ENCODE results near the gene WDR81.
A peak's percentile ranks its signal among the peaks of the same experiment; 100 is the strongest.
"Not testable (repeated sequence)": the region's sequence is repeated elsewhere in the genome, so short reads cannot be mapped to it uniquely, and the experiment has no call there.

The WDR81 gene

DNA sequence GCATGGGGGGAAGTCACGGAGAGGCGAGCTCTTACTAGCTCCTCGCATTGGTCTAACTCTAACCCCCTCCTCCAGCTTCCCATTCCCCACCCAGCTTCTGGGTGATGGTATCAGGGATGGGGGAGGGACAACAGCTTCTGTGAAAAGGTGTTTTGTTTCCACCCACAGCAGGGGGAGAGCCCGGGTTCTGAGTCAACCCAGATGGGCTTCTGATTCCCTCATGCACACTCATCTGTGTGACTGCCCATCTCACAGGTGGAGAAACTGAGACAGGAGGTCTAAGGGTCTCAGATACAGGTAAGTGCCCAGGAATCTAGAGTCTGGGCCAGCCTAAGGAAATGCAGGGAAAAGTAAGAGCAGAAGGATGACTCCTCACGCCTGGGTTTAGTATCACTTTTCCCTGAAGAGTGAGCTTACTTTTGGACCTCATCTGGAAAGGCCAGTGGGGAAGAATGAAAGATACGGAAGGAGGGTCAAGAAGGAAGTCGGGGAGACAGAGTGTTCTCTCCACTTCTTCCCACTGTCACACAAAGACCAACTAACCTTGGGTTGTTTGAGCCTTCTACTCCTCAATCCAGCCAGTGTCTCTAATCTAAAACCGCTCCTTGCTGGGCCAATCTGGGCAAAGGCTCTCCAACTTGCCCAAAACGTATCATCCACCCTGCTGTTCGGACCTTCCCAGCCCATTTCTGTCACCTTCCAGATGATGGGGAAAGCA lies 11.2 kb upstream of the WDR81 start:
- DNase-seq (ENCODE audit: low spot score): no peak

GRCh38 chr17:1713878-1714426 lies 10.6 kb upstream of the WDR81 start:
- DNase-seq (ENCODE audit: low spot score): no peak

- DNase-seq (ENCODE audit: low spot score): no peak
Measured at GRCh38 chr17:1714427-1714979, 10.0 kb upstream of the WDR81 start.

DNA sequence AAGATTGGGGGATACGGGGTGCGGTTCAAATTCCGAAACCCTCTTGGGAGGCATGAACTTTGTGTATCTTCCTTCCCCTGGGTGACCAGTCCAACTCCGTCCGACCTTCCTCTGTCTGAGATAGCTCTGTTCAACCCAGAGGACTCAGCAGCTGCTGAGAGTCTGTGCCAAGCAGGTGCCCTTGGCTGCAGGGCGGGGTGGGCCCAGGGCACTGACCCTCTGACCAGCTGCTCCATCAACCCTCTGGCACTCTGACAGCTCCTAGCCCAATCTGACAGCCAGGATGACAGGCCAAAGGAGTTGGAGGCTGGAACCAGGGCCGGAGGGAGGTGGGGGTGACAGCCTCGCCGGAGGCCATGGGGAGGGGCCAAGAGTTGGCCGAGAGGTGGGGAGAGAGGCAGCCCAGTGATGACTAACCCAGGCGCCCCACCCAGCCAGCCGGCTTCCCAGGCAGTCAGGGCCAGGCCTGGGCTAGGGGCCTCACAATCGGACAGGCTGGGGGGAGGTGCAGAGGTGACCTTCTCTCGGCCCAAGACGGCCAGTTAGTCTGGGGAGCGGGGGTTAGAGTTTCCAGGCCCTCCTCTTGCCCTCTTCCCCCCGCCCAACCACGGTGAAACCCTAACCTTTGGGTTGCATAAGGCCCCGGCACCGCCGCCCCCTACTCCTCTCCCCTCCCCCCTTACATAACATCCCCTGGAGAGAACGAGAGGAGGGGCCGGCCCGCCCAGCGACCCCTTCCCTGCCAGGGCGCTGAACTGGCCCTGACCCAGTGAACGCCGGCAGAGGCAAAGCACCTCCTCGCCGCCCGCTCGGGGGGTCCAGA lies 9.3 kb upstream of the WDR81 start:
- peak; percentile 50 for DNase-seq (ENCODE audit: low spot score)

DNA sequence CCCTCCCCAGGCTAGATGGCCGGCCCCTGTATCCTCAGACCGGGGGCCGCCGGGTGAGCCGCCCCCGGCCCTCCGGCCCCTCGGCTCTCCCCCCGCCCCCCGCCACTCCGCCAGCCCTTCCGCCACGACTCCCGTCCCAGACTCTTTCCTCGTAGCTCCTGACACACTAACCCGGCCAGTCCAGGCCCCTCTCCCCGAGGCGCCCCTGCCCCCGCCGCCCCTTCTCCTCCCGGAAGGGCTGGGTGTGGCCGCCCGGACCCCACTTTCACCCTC lies 8.8 kb upstream of the WDR81 start:
- no peak for DNase-seq (ENCODE audit: low spot score)

GRCh38 chr17:1716076-1716911 lies 8.2 kb upstream of the WDR81 start:
- DNase-seq (ENCODE audit: low spot score): peak; percentile 100

DNA sequence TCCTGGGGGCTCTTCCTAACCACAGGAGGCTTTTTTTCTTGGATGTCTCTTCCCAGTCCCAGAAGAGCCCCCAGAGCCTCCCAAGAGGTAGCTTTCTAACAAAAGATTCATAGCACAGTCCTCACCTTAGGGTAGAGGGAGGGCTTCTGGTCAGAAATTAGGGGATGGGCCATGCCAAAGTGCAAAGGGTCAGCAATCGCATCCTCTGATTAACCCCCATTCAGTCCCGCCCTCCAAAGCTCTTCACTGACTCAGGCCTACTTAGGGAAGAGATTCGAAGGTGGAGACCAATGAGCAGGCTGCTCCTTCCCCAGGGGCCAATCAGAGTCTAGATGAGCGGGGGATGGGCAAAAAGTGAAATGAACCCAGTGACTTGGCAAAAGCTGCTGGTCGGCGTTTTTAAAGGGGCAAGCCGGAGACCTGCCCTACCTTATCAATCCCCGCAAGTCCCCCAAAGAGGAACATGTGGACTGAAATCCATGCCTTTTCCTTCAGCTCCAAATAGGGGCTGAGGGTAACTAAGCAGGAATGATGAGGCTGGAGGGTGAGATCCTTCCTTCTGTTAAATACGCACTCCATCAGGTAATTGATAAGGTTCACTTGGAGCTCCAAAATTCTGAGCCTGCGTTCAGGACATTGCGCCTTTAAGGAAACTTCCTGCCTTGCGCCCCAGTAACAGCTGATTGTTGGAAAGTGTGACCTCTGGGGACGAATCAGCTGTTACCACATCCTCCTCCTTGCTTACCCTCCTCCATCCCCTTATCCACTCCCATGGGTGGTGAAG lies 7.4 kb upstream of the WDR81 start:
- DNase-seq (ENCODE audit: low spot score): peak; percentile 97

GRCh38 chr17:1718362-1719165 lies 5.9 kb upstream of the WDR81 start:
- DNase-seq (ENCODE audit: low spot score): no peak

- peak; percentile 71 for DNase-seq (ENCODE audit: low spot score)
Measured at GRCh38 chr17:1720856-1721386, 3.6 kb upstream of the WDR81 start.

DNA sequence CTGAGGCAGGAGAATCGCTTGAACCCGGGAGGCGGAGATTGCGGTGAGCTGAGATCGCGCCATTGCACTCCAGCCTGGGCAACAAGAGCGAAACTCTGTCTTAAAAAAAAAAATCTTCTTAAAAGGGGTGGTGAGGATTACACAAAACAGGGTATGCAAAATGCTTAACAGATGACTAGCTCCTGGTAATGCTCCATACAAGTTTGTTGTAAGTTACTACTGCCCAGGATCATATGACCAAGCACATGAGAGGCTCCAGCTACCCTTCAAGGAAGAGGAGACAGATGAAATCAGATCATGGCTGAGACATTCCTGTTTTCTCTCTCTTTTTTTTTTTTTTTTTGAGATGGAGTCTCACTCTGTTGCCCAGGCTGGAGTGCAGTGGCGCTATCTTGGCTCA lies 2.5 kb upstream of the WDR81 start:
- DNase-seq (ENCODE audit: low spot score): not testable (repeated sequence)

- DNase-seq (ENCODE audit: low spot score): no peak
Measured at GRCh38 chr17:1724869-1725641, 551 bp downstream of the WDR81 start.

DNA sequence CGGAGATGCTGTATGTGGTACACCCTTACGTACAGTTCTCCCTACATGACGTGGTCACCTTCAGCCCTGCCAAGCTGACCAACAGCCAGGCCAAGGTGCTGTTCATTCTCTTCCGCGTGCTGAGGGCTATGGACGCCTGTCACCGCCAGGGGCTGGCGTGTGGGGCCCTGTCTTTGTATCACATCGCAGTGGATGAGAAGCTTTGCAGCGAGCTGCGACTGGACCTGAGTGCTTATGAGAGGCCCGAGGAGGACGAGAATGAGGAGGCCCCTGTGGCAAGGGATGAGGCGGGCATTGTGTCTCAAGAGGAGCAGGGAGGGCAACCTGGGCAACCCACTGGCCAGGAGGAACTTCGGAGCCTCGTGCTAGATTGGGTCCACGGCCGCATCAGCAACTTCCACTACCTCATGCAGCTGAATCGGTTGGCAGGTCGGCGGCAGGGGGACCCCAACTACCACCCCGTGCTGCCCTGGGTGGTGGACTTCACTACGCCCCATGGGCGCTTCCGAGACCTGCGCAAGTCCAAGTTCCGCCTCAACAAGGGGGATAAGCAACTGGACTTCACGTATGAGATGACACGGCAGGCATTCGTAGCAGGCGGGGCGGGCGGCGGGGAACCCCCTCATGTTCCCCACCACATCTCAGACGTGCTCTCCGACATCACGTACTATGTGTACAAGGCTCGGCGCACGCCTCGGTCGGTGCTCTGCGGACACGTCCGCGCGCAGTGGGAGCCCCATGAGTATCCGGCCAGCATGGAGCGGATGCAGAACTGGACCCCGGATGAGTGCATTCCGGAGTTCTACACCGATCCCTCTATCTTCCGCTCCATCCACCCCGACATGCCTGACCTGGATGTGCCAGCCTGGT lies 1.4 kb downstream of the WDR81 start:
- DNase-seq (ENCODE audit: low spot score): no peak

DNA sequence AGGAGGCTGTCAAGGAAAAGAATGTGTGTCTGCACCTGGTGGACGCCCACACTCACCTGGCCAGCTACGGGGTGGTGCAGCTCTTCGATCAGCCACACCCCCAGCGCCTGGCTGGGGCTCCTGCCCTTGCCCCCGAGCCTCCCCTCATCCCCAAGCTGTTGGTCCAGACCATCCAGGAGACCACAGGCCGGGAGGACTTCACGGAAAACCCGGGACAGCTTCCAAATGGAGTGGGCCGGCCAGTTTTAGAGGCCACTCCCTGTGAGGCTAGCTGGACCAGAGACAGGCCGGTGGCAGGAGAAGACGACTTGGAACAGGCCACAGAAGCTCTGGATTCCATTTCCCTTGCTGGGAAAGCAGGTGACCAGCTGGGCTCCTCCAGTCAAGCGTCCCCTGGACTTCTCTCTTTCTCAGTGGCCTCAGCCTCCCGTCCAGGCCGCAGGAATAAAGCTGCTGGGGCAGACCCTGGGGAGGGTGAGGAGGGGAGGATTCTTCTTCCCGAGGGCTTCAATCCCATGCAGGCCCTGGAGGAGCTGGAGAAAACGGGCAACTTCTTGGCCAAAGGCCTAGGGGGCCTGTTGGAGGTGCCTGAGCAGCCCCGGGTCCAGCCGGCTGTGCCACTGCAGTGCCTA lies 2.2 kb downstream of the WDR81 start:
- no peak for DNase-seq (ENCODE audit: low spot score)

GRCh38 chr17:1727258-1727789 lies 2.8 kb downstream of the WDR81 start:
- no peak for DNase-seq (ENCODE audit: low spot score)

GRCh38 chr17:1727876-1728630 lies 3.5 kb downstream of the WDR81 start:
- no peak for DNase-seq (ENCODE audit: low spot score)

- no peak for DNase-seq (ENCODE audit: low spot score)
Measured at GRCh38 chr17:1729966-1730325, 5.4 kb downstream of the WDR81 start.

Measured in activated CD4-positive, alpha-beta T cell treated with anti-CD3 and anti-CD28 coated beads, Interleukin-2, Interleukin-4, amounts not matched to agents 100 ng/mL and 50 ng/mL, durations not matched to agents 16 hours and 8 hours (primary cell).